ENCODE measurements around the gene DEFB123. TPM values are rescaled to one million over a fixed set of nuclear protein-coding genes. Genes with fewer than 3 reads are reported as not detected.

The DEFB123 gene
- total RNA-seq, 4 donors from 2014 or later = not detected

- Histone ChIP-seq H3K9me3 (no peaks in the 10 kb centered on the region), H3K27ac (peak overlapping the region in 1 of 4 donors; percentile 13), H3K27me3 (peaks cover 0 to 4% (median 0%) of the 10 kb centered on the region in 3 donors), H3K4me1 (peaks cover 0 to 10% of the 10 kb centered on the region in 2 donors), H3K4me3 (no peak overlapping the region), H3K36me3 (no peaks in the 10 kb centered on the region)
- ATAC-seq (no peak), DNase-seq (no peak)
- in situ Hi-C loops (cut with MboI; ENCODE audit: low sequenced_read_pairs in 4 of 4) = no loop called here
- intact Hi-C loops (cut with DNase I; ENCODE audit: low total_unique reads) = no loop called here
- TF ChIP-seq POLR2A (IDR thresholded peaks at IDR 0.05) (no peak), CTCF (IDR thresholded peaks at IDR 0.05 in 4 of 5, conservative IDR thresholded peaks at IDR 0.05 in 1 of 5) (no peak)
Measured at GRCh38 chr20:31494131-31494530, 53.7 kb downstream of the DEFB123 start.

- Histone ChIP-seq H3K9me3 (no peaks in the 10 kb centered on the region), H3K4me3 (no peak overlapping the region), H3K4me1 (peaks cover 0 to 10% of the 10 kb centered on the region in 2 donors), H3K27me3 (peaks cover 0 to 4% (median 0%) of the 10 kb centered on the region in 3 donors), H3K36me3 (no peaks in the 10 kb centered on the region), H3K27ac (peak overlapping the region; percentile 26 to 59 (median 50))
- intact Hi-C loops (cut with DNase I; ENCODE audit: low total_unique reads) = no loop called here
- no peak for TF ChIP-seq CTCF (IDR thresholded peaks at IDR 0.05 in 4 of 5, conservative IDR thresholded peaks at IDR 0.05 in 1 of 5)
- TF ChIP-seq POLR2A (IDR thresholded peaks at IDR 0.05) = no peak
- ATAC-seq (peak; percentile 56 to 66), DNase-seq (peak in 1 of 2 donors; percentile 32)
- in situ Hi-C loops (cut with MboI; ENCODE audit: low sequenced_read_pairs in 4 of 4) = no loop called here
Measured at GRCh38 chr20:31496761-31497295, 56.4 kb downstream of the DEFB123 start.

DNA sequence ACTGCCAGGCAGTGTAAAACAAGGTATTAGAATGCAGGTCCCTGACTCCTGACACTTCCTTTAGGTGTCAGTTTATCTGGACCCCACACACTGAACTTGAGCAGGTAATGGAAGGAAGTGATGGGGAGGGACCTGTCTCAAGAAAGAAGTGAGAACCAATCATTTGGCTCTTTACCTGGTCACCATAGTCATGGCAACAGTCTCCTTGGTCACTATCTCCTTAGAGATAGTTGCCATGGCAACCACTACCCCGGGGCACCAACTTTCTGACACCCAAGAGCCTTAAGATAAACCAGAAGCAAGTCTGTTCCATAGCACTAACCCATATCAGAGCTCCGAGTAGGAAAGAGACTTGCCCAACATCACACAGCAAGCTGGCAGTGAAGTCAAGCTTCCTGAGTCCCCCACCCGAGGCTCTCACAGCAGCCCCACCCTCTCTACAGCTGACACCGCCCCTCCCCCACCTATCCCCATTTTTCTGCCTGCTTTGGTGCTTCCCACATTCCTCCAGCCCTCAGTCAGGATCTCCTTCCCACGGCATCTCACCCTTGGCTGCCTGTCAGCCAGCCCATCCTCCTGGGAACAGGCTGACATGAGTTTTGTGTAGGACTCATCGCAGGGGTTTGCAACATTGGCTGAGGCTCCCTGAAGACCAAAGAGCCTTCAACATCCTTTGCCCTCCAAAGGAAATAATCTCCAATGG is 57.6 kb downstream of the DEFB123 start:
- no peak for TF ChIP-seq POLR2A (IDR thresholded peaks at IDR 0.05)
- TF ChIP-seq CTCF (IDR thresholded peaks at IDR 0.05 in 4 of 5, conservative IDR thresholded peaks at IDR 0.05 in 1 of 5) = no peak
- Histone ChIP-seq H3K9me3 (no peaks in the 10 kb centered on the region), H3K4me1 (peaks cover 0 to 10% of the 10 kb centered on the region in 2 donors), H3K4me3 (no peak overlapping the region), H3K36me3 (no peaks in the 10 kb centered on the region), H3K27ac (peak overlapping the region; percentile 16 to 59 (median 50)), H3K27me3 (peaks cover 0 to 4% (median 0%) of the 10 kb centered on the region in 3 donors)
- ATAC-seq = peak in 1 of 2 donors; percentile 29
- intact Hi-C loops (cut with DNase I; ENCODE audit: low total_unique reads) (no loop called here), in situ Hi-C loops (cut with MboI; ENCODE audit: low sequenced_read_pairs in 4 of 4) (no loop called here)
- no peak for DNase-seq

Other genes with a start within 250 kb of the DEFB123 start
- not detected for gene DEFB115, start 183.0 kb upstream of the DEFB123 start, total RNA-seq
- not detected for gene DEFB116, start 132.0 kb upstream of the DEFB123 start, total RNA-seq
- not detected for gene DEFB118, start 72.0 kb upstream of the DEFB123 start, total RNA-seq
- gene DEFB119, start 50.0 kb upstream of the DEFB123 start, total RNA-seq = not detected
- gene DEFB121, start 34.4 kb upstream of the DEFB123 start, total RNA-seq = not detected
- not detected for gene DEFB124, start 34.5 kb downstream of the DEFB123 start, total RNA-seq
- gene REM1, start 34.7 kb downstream of the DEFB123 start, total RNA-seq = 1 to 10 TPM in 3 of 4 donors, under 1 TPM in 1; 0.87 to 7.5 (median 1.2) TPM
- 10 to 100 TPM; 22.7 to 31.0 (median 26.4) TPM for gene HM13, start 73.8 kb downstream of the DEFB123 start, total RNA-seq
- gene ID1, start 164.7 kb downstream of the DEFB123 start, total RNA-seq = 100 to 1,000 TPM; 115 to 206 (median 148) TPM
- 10 to 100 TPM in 1 of 4 donors, 1 to 10 TPM in 3; 3.9 to 10.4 (median 4.3) TPM for gene COX4I2, start 197.3 kb downstream of the DEFB123 start, total RNA-seq

All from gastrocnemius medialis (tissue), 4 donors.